K562 (cell line): ENCODE results near the gene KLHL6. TPM values are rescaled to one million over a fixed set of nuclear protein-coding genes. Genes with fewer than 3 reads are reported as not detected.

Experiments
- CREM ChIP-seq: IDR thresholded peaks from 2 replicates; pipeline ENCODE4 v1.6.1; 2014; ENCODE audit warnings: antibody characterized with exemption, low read depth
- CTBP1 ChIP-seq: fragments of 450-650 bp; IDR thresholded peaks from 2 replicates; pipeline ENCODE4 v1.6.1; 2016; ENCODE audit warnings: borderline replicate concordance
- ELF1 ChIP-seq: fragments of 200-800 bp; sonication (Bioruptor generic); IDR thresholded peaks from 2 replicates; pipeline ENCODE4 v1.6.1; 2016; ENCODE audit warnings: missing genetic modification characterization, missing compliant biosample characterization
- ELF2 ChIP-seq: fragments of 250-450 bp; sonication (Bioruptor Pico); IDR thresholded peaks from 2 replicates; pipeline ENCODE4 v1.5.0; 2021; ENCODE audit warnings: mild to moderate bottlenecking
- HLTF ChIP-seq: fragments of 450-650 bp; IDR thresholded peaks from 2 replicates; pipeline ENCODE4 v1.6.1; 2016
- HMBOX1 ChIP-seq: sonication (generic); IDR thresholded peaks from 2 replicates; pipeline ENCODE4 v1.6.1; 2016
- KAT2B ChIP-seq: IDR thresholded peaks from one replicate; pipeline ENCODE4 v1.6.1; 2012; ENCODE audit warnings: low read depth, mild to moderate bottlenecking, control low read depth, inconsistent platforms, low read length, moderate library complexity
- KHSRP ChIP-seq: fragments of 450-650 bp; IDR thresholded peaks from 2 replicates; pipeline ENCODE4 v1.6.1; 2017
- TEAD1 ChIP-seq, 2 experiments: fragments of 450-650 bp in 1 of 2; sonication (generic) in 1 of 2; formaldehyde crosslinking; IDR thresholded peaks; 2 replicates each; pipeline versions ENCODE4 v1.4.0 to v1.8.0; 2020 to 2022; ENCODE audit warnings: mild to moderate bottlenecking in 2 of 2, missing genetic modification reagents in 1 of 2
- ZBTB26 ChIP-seq: fragments of 450-650 bp; formaldehyde crosslinking; IDR thresholded peaks from 2 replicates; pipeline ENCODE4 v1.4.0; 2022; ENCODE audit warnings: missing genetic modification characterization
- ZEB2 ChIP-seq: fragments of 450-650 bp; IDR thresholded peaks from 2 replicates; pipeline ENCODE4 v1.6.1; 2016
- ZNF644 ChIP-seq: fragments of 200-800 bp; sonication (Bioruptor generic); IDR thresholded peaks from 2 replicates; pipeline ENCODE4 v1.6.1; 2016; ENCODE audit warnings: low read depth, missing genetic modification characterization, missing compliant biosample characterization
- polyA plus RNA-seq, 8 experiments: library from polyadenylated mRNA; depleted of rRNA in 4 of 8; stranded (reverse) in 5 of 8; unstranded in 3 of 8; fragments of >200 nt; fragmentation: Nextera tagmentation in 2 of 8; fragmentation: Illumina TruSeq in 1 of 8; extraction: Ambion mirVana in 2 of 8; extraction: Trizol in 1 of 8; gene quantifications; 2 replicates each; pipeline versions ENCODE4 v1.2.1 to v1.2.3, GENCODE V29; 2011 to 2014; ENCODE audit warnings: inconsistent platforms in 1 of 8, missing spikeins in 1 of 8
- total RNA-seq, 7 experiments: library from RNA; depleted of rRNA in 6 of 7; stranded (reverse); fragments of >200 nt in 6 of 7; fragmentation: Illumina TruSeq in 2 of 7; extraction: Trizol in 2 of 7; gene quantifications; 2 replicates each; pipeline versions ENCODE4 v1.2.1 to v1.2.3, GENCODE V29; 2011 to 2021; ENCODE audit warnings: low replicate concordance in 1 of 7
- TF ChIP-seq, protein P1 (sequence below), 2 experiments: fragments of 450-650 bp in 1 of 2; sonication (generic) in 1 of 2; formaldehyde crosslinking in 1 of 2; IDR thresholded peaks; 2 replicates each; pipeline versions ENCODE4 v1.7.1 to v1.9.0; 2016 to 2022; ENCODE audit warnings: inconsistent platforms in 1 of 2, mild to moderate bottlenecking in 1 of 2, missing genetic modification reagents in 1 of 2
- TF ChIP-seq, protein P2 (sequence below), 2 experiments: fragments of 450-650 bp; IDR thresholded peaks; 2 replicates each; pipeline ENCODE4 v1.6.1; 2016

Gene KLHL6
- total and polyA plus RNA-seq, 9 of the 15 experiments (the other 6 are each of a cell fraction or from before 2014, with no cell fraction given) = 0.18 to 2.1 (median 1.4) TPM

- TF ChIP-seq, protein P1, sequence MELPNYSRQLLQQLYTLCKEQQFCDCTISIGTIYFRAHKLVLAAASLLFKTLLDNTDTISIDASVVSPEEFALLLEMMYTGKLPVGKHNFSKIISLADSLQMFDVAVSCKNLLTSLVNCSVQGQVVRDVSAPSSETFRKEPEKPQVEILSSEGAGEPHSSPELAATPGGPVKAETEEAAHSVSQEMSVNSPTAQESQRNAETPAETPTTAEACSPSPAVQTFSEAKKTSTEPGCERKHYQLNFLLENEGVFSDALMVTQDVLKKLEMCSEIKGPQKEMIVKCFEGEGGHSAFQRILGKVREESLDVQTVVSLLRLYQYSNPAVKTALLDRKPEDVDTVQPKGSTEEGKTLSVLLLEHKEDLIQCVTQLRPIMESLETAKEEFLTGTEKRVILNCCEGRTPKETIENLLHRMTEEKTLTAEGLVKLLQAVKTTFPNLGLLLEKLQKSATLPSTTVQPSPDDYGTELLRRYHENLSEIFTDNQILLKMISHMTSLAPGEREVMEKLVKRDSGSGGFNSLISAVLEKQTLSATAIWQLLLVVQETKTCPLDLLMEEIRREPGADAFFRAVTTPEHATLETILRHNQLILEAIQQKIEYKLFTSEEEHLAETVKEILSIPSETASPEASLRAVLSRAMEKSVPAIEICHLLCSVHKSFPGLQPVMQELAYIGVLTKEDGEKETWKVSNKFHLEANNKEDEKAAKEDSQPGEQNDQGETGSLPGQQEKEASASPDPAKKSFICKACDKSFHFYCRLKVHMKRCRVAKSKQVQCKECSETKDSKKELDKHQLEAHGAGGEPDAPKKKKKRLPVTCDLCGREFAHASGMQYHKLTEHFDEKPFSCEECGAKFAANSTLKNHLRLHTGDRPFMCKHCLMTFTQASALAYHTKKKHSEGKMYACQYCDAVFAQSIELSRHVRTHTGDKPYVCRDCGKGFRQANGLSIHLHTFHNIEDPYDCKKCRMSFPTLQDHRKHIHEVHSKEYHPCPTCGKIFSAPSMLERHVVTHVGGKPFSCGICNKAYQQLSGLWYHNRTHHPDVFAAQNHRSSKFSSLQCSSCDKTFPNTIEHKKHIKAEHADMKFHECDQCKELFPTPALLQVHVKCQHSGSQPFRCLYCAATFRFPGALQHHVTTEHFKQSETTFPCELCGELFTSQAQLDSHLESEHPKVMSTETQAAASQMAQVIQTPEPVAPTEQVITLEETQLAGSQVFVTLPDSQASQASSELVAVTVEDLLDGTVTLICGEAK (IDR thresholded peaks at IDR 0.05) = 0 out of 2 replicates have a peak, but pooled peaks have one; percentile 48
- TF ChIP-seq, protein P1 (CRISPR knock-in tag; IDR thresholded peaks at IDR 0.05) = no peak
- TF ChIP-seq KAT2B (no peak), ELF2 (CRISPR knock-in tag) (no peak), CTBP1 (0 out of 2 replicates have a peak, but pooled peaks have one; percentile 19), ELF1 (tag) (no peak), KHSRP (no peak), HLTF (no peak), CREM (0 out of 2 replicates have a peak, but pooled peaks have one; percentile 22), ZBTB26 (CRISPR knock-in tag) (no peak), TEAD1 (CRISPR knock-in tag; IDR thresholded peaks at IDR 0.05) (peak; percentile 22 to 59; a peak in 2 of 4 replicates), ZEB2 (peak; percentile 62; the same call in 1 of the 2 replicates), ZNF644 (tag) (peak; percentile 1; the same call in 1 of the 2 replicates), HMBOX1 (peak; percentile 72)
- TF ChIP-seq, protein P2, sequence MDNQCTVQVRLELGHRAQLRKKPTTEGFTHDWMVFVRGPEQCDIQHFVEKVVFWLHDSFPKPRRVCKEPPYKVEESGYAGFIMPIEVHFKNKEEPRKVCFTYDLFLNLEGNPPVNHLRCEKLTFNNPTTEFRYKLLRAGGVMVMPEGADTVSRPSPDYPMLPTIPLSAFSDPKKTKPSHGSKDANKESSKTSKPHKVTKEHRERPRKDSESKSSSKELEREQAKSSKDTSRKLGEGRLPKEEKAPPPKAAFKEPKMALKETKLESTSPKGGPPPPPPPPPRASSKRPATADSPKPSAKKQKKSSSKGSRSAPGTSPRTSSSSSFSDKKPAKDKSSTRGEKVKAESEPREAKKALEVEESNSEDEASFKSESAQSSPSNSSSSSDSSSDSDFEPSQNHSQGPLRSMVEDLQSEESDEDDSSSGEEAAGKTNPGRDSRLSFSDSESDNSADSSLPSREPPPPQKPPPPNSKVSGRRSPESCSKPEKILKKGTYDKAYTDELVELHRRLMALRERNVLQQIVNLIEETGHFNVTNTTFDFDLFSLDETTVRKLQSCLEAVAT (IDR thresholded peaks at IDR 0.05) = peak in 1 of 2 experiments; percentile 13; a peak in 1 of 4 replicates
Observed at GRCh38 chr3:183533412-183534132, 21.9 kb downstream of the KLHL6 start (continued).
